GM12878 (cell line): ENCODE results near the gene PNMT. TPM values are rescaled to one million over a fixed set of nuclear protein-coding genes. Genes with fewer than 3 reads are reported as not detected.

Experiments used
- ATAC-seq: fragments of 200-7000 bp; cut with Tn5 transposase; 3 replicates; pipeline ENCODE4 v1.9.1; 2020; ENCODE audit warnings: mild to moderate bottlenecking, moderate library complexity
- BruUV-seq: library from RNA; stranded (reverse); fragments of 400-500 nt; replicated peaks from 2 replicates; lab custom pipeline; 2021; lab: Mats Ljungman, UMichigan
- CTCF ChIA-PET: fragments of 300-600 bp; sonication (Branson Sonifier 250); formaldehyde crosslinking; extraction: SDS; loops from one replicate; lab custom pipeline; 2021; ENCODE audit warnings: inconsistent platforms; lab: Yijun Ruan, JAX
- POLR2A ChIA-PET: fragments of 350-600 bp; formaldehyde crosslinking; extraction: SDS; loops from one replicate; lab custom pipeline; 2021; ENCODE audit warnings: inconsistent platforms; lab: Charles Lee
- RAD21 ChIA-PET: fragments of 300-600 bp; sonication (Branson Sonifier 250); formaldehyde crosslinking; loops from one replicate; lab custom pipeline; 2023; ENCODE audit warnings: antibody characterized with exemption; ENCODE audit not compliant: unreplicated experiment; lab: Charles Lee
- SMC1A ChIA-PET: fragments of 300-600 bp; sonication (Branson Sonifier 250); formaldehyde crosslinking; loops from one replicate; lab custom pipeline; 2023; ENCODE audit not compliant: unreplicated experiment, uncharacterized antibody; lab: Charles Lee
- DNase-seq: peaks from one replicate; pipeline ENCODE4 v3.0.0-alpha.2; 2011; ENCODE audit warnings: low read depth, low spot score
- FAIRE-seq: peaks from 3 replicates; lab custom pipeline; 2011; peaks lifted over from hg19 to GRCh38; lab: Jason Lieb, UNC
- H2AFZ ChIP-seq: 2 replicates; pipeline ENCODE4 v1.6.0; 2011; ENCODE audit warnings: low read depth, low read length, control low read depth; ENCODE audit not compliant: control insufficient read depth
- H3K27ac ChIP-seq: 2 replicates; pipeline ENCODE4 v1.5.1; 2011; ENCODE audit warnings: control low read depth; ENCODE audit not compliant: control insufficient read depth, insufficient read depth
- H3K27me3 ChIP-seq, 2 experiments: replicated peaks in 1 of 2; 2 replicates each; pipeline versions ENCODE4 v1.6.0 to v1.6.1; 2011; ENCODE audit warnings: low read length in 1 of 2; ENCODE audit not compliant: control insufficient read depth in 2 of 2, insufficient read depth in 2 of 2
- H3K36me3 ChIP-seq, 2 experiments: 2 replicates each; pipeline ENCODE4 v1.5.1; 2011; ENCODE audit warnings: low read length in 1 of 2; ENCODE audit not compliant: control insufficient read depth in 2 of 2, insufficient read depth in 2 of 2
- H3K4me1 ChIP-seq: 2 replicates; pipeline ENCODE4 v1.6.1; 2011; ENCODE audit warnings: mild to moderate bottlenecking, low read length, moderate library complexity, mixed read lengths; ENCODE audit not compliant: control insufficient read depth, insufficient read depth
- H3K4me2 ChIP-seq: 2 replicates; pipeline ENCODE4 v1.6.0; 2011; ENCODE audit warnings: control low read depth; ENCODE audit not compliant: control insufficient read depth, insufficient read depth
- H3K4me3 ChIP-seq: fragments of 200-600 bp; sonication (generic); 2 replicates; pipeline ENCODE4 v1.5.1; 2016
- H3K79me2 ChIP-seq: 2 replicates; pipeline ENCODE4 v1.6.0; 2011; ENCODE audit warnings: low read length; ENCODE audit not compliant: control insufficient read depth, insufficient read depth
- H3K9ac ChIP-seq: 2 replicates; pipeline ENCODE4 v1.8.0; 2011; ENCODE audit warnings: low read length, control low read depth, mixed read lengths; ENCODE audit not compliant: control insufficient read depth, insufficient read depth
- H3K9me3 ChIP-seq: replicated peaks from 3 replicates; pipeline ENCODE4 v1.5.1; 2011; ENCODE audit warnings: mild to moderate bottlenecking, low read length; ENCODE audit not compliant: control insufficient read depth, insufficient read depth
- H4K20me1 ChIP-seq: 2 replicates; pipeline ENCODE4 v1.6.0; 2011; ENCODE audit not compliant: control insufficient read depth, insufficient read depth
- BCL11A ChIP-seq: IDR thresholded peaks from 2 replicates; pipeline ENCODE4 v1.6.1; 2011; ENCODE audit warnings: low read depth, low read length
- CBX5 ChIP-seq: sonication (generic); IDR thresholded peaks from 2 replicates; pipeline ENCODE4 v1.6.1; 2016; ENCODE audit warnings: low read depth, moderate library complexity, mild to moderate bottlenecking, inconsistent platforms
- CREB1 ChIP-seq: IDR thresholded peaks from 2 replicates; pipeline ENCODE4 v1.6.1; 2012; ENCODE audit warnings: low read depth, mild to moderate bottlenecking, inconsistent platforms
- EGR1 ChIP-seq, 2 experiments: IDR thresholded peaks; 1 replicate in 1 of 2; 2 replicates in 1 of 2; pipeline ENCODE4 v1.6.1; 2011 to 2012; ENCODE audit warnings: low read depth in 2 of 2, low read length in 2 of 2, borderline replicate concordance in 1 of 2, mild to moderate bottlenecking in 1 of 2, moderate library complexity in 1 of 2
- HCFC1 ChIP-seq: fragments of 150-350 bp; IDR thresholded peaks from 2 replicates; pipeline ENCODE4 v1.6.1; 2014; ENCODE audit warnings: low read length
- HDAC6 ChIP-seq: fragments of 200-600 bp; sonication (generic); IDR thresholded peaks from one replicate; pipeline ENCODE4 v1.8.0; 2017; ENCODE audit warnings: antibody characterized with exemption; ENCODE audit not compliant: unreplicated experiment
- IKZF2 ChIP-seq, 2 experiments: fragments of 450-650 bp; IDR thresholded peaks; 2 replicates each; pipeline ENCODE4 v1.6.1; 2017; ENCODE audit warnings: mild to moderate bottlenecking in 2 of 2, moderate library complexity in 2 of 2
- MTA3 ChIP-seq: IDR thresholded peaks from 2 replicates; pipeline ENCODE4 v1.6.1; 2012; ENCODE audit warnings: low read length, inconsistent platforms, borderline replicate concordance
- PKNOX1 ChIP-seq: fragments of 450-650 bp; IDR thresholded peaks from 2 replicates; pipeline ENCODE4 v1.6.1; 2016; ENCODE audit warnings: mild to moderate bottlenecking
- RELB ChIP-seq: fragments of 450-650 bp; IDR thresholded peaks from 2 replicates; pipeline ENCODE4 v1.6.1; 2017; ENCODE audit warnings: low read depth, mild to moderate bottlenecking, moderate library complexity
- RUNX3 ChIP-seq: IDR thresholded peaks from 2 replicates; pipeline ENCODE4 v1.6.1; 2012; ENCODE audit warnings: low read length, inconsistent platforms
- SPI1 ChIP-seq: IDR thresholded peaks from 2 replicates; pipeline ENCODE4 v1.6.1; 2011; ENCODE audit warnings: low read depth, mild to moderate bottlenecking, low read length, moderate library complexity, borderline replicate concordance; ENCODE audit not compliant: insufficient read depth
- TARDBP ChIP-seq: IDR thresholded peaks from 2 replicates; pipeline ENCODE4 v1.6.1; 2016; ENCODE audit warnings: borderline replicate concordance
- WRNIP1 ChIP-seq: IDR thresholded peaks from 2 replicates; pipeline ENCODE4 v1.6.1; 2011; ENCODE audit warnings: low read depth, low read length, improper control_type of control experiment, borderline replicate concordance
- ZNF274 ChIP-seq: IDR thresholded peaks from one replicate; pipeline ENCODE4 v1.8.0; 2011; ENCODE audit not compliant: insufficient read length, insufficient read depth
- ZZZ3 ChIP-seq: IDR thresholded peaks from 2 replicates; pipeline ENCODE4 v1.6.1; 2011; ENCODE audit warnings: low read depth; ENCODE audit not compliant: control insufficient read depth, insufficient read length
- WGBS: methylation state at CpG from one replicate; pipeline ENCODE4 v1.1.6; 2016; ENCODE audit warnings: low lambda C conversion rate; ENCODE audit not compliant: insufficient replicate concordance, insufficient coverage; ENCODE audit errors: missing lambda C conversion rate; 5-methylcytosine and 5-hydroxymethylcytosine counted together
- in situ Hi-C: fragments of 300-500 bp; cut with MboI; formaldehyde crosslinking; loops from 9 replicates; pipeline ENCODE4 v1.14.3; 2018; ENCODE audit warnings: mixed read lengths
- intact Hi-C: fragments of 100-400 bp; cut with micrococcal nuclease; formaldehyde crosslinking; loops from one replicate; pipeline ENCODE4 v1.14.2; 2022; ENCODE audit not compliant: unreplicated experiment
- polyA plus RNA-seq, 11 experiments: library from polyadenylated mRNA; depleted of rRNA in 4 of 11; unstranded in 6 of 11; stranded (reverse) in 5 of 11; fragments of >200 nt; fragmentation: Nextera tagmentation in 4 of 11; fragmentation: Illumina TruSeq in 1 of 11; extraction: Ambion mirVana in 4 of 11; extraction: Trizol in 1 of 11; gene quantifications; 1 replicate in 1 of 11; 2 replicates in 10 of 11; pipeline versions ENCODE4 v1.2.1 to v1.2.3, GENCODE V29; 2011 to 2016; ENCODE audit warnings: inconsistent platforms in 2 of 11, missing spikeins in 2 of 11, low read depth in 1 of 11
- total RNA-seq, 4 experiments: library from RNA; depleted of rRNA in 3 of 4; stranded (reverse); fragments of >200 nt in 3 of 4; fragmentation: Illumina TruSeq in 1 of 4; extraction: Trizol in 1 of 4; gene quantifications; 2 replicates each; pipeline versions ENCODE4 v1.2.1 to v1.2.3, GENCODE V29; 2013 to 2021

Gene PNMT
- total and polyA plus RNA-seq, 10 of the 15 experiments (the other 5 are each of a cell fraction or from before 2014, with no cell fraction given): not detected

- no peak for TF ChIP-seq PKNOX1
Measured at GRCh38 chr17:39688945-39689344, 20.7 kb downstream of the PNMT start (continued).

- ChIA-PET POLR2A (no interaction called here), CTCF (interaction anchor here (1.1 kb wide), 2 partner anchors 9 to 147 kb away, joined by 3 read pairs; no protein-coding TSS in a partner anchor), SMC1A (interaction anchor here (1.2 kb wide), 1 partner anchor 12 kb away, joined by 3 read pairs; no protein-coding TSS in a partner anchor), RAD21 (no interaction called here)
- Histone ChIP-seq H3K9me3 (no peaks in the 10 kb centered on the region), H3K36me3 (no peaks in the 10 kb centered on the region), H3K27me3 (no peaks in the 10 kb centered on the region), H3K27ac (no peak overlapping the region), H3K4me3 (no peak overlapping the region), H3K9ac (no peak overlapping the region), H3K4me2 (no peak overlapping the region), H2AFZ (no peak overlapping the region), H4K20me1 (no peaks in the 10 kb centered on the region), H3K4me1 (no peaks in the 10 kb centered on the region), H3K79me2 (no peaks in the 10 kb centered on the region)
- BruUV-seq: no TSS peak
- DNase-seq: no peak
- in situ Hi-C loops (no loop called here), intact Hi-C loops (no loop called here)
- no peak for FAIRE-seq
- WGBS: 26% methylated on average over 5 of the region's 5 CpGs
- TF ChIP-seq SPI1 (no peak), HCFC1 (no peak)
- no peak for ATAC-seq
Measured at GRCh38 chr17:39694593-39694992, 26.3 kb downstream of the PNMT start.

GRCh38 chr17:39695089-39695474, 26.8 kb downstream of the PNMT start:
- 98% methylated on average over 2 of the region's 2 CpGs for WGBS
- Histone ChIP-seq H2AFZ (no peak overlapping the region), H3K4me3 (no peak overlapping the region), H3K9ac (no peak overlapping the region), H3K79me2 (no peaks in the 10 kb centered on the region), H4K20me1 (no peaks in the 10 kb centered on the region), H3K27ac (no peak overlapping the region), H3K4me2 (no peak overlapping the region), H3K27me3 (no peaks in the 10 kb centered on the region), H3K9me3 (no peaks in the 10 kb centered on the region), H3K4me1 (no peaks in the 10 kb centered on the region), H3K36me3 (no peaks in the 10 kb centered on the region)
- ATAC-seq: no peak
- ChIA-PET RAD21 (no interaction called here), CTCF (interaction anchor here (0.6 to 1.1 kb wide), 2 partner anchors 8 to 82 kb away, joined by 3 read pairs; no protein-coding TSS in a partner anchor), POLR2A (no interaction called here), SMC1A (interaction anchor here (1.2 kb wide), 1 partner anchor 12 kb away, joined by 3 read pairs; no protein-coding TSS in a partner anchor)
- BruUV-seq: no TSS peak
- no peak for FAIRE-seq
- intact Hi-C loops (no loop called here), in situ Hi-C loops (no loop called here)
- DNase-seq: no peak
- TF ChIP-seq ZNF274 (no peak), MTA3 (no peak), CREB1 (no peak), ZZZ3 (no peak), TARDBP (no peak), RELB (no peak), RUNX3 (no peak), IKZF2 (IDR thresholded peaks at IDR 0.05) (no peak), HDAC6 (no peak), WRNIP1 (no peak), BCL11A (no peak), EGR1 (IDR thresholded peaks at IDR 0.05; ENCODE audit: borderline replicate concordance in 1 of 2, low read depth in 2 of 2, low read length in 2 of 2) (no peak), CBX5 (no peak)
